ENCODE data around the gene TMEM141. TPM values are rescaled to one million over a fixed set of nuclear protein-coding genes. Genes with fewer than 3 reads are reported as not detected.

The TMEM141 gene
- total and polyA plus RNA-seq, 2 of the 8 experiments (the other 6 are each of a cell fraction or from before 2014, with no cell fraction given) = 51.1 to 137 TPM

- Histone ChIP-seq H4K5ac (ENCODE audit: insufficient read length, low read depth, low read length) (no peak overlapping the region), H2AK5ac (ENCODE audit: low read depth, low read length) (no peak overlapping the region), H3K14ac (ENCODE audit: insufficient read length) (no peak overlapping the region), H3K4me3 (ENCODE audit: extremely low read depth in 1 of 4, insufficient read depth in 2 of 4, low read depth in 3 of 4, low read length in 4 of 4) (no peak overlapping the region), H3K36me3 (ENCODE audit: control insufficient read depth in 2 of 4, insufficient read depth in 4 of 4, low read length in 3 of 4) (peaks cover 17 to 56% (median 41%) of the 10 kb centered on the region in 4 experiments), H3K4ac (replicated peaks; ENCODE audit: insufficient read length, low read depth, low read length) (no peak overlapping the region), H3K79me2 (ENCODE audit: control insufficient read depth in 1 of 2, insufficient read depth in 2 of 2, low read length in 2 of 2) (0 out of 4 replicates have a peak, but pooled peaks cover 0 to 4% of the 10 kb centered on the region in 2 experiments), H3K18ac (ENCODE audit: extremely low read depth, low read length) (no peak overlapping the region), H4K20me1 (replicated peaks in 1 of 2; ENCODE audit: control insufficient read depth in 1 of 2, insufficient read depth in 2 of 2, low read length in 2 of 2) (peaks cover 13 to 40% of the 10 kb centered on the region in 2 experiments), H4K8ac (ENCODE audit: extremely low read depth, insufficient read depth, low read length) (0 out of 2 replicates have a peak overlapping the region, but pooled peaks have one; percentile 51), H3K4me2 (ENCODE audit: insufficient read depth in 1 of 2, low read depth in 2 of 2, low read length in 2 of 2) (no peak overlapping the region), H3K9ac (replicated peaks in 1 of 4; ENCODE audit: extremely low read depth in 1 of 4, low read depth in 3 of 4, low read length in 3 of 4) (no peak overlapping the region), H3K23me2 (ENCODE audit: low read depth, low read length) (no peaks in the 10 kb centered on the region), H3K79me1 (ENCODE audit: low read depth, low read length) (peaks cover 11% of the 10 kb centered on the region), H2BK15ac (ENCODE audit: low read length) (no peak overlapping the region), H2BK5ac (ENCODE audit: low read depth, low read length) (no peak overlapping the region), H3K4me1 (replicated peaks in 1 of 4; ENCODE audit: control insufficient read depth in 3 of 4, insufficient read depth in 4 of 4, low read length in 3 of 4) (peaks cover 0 to 6% (median 3%) of the 10 kb centered on the region in 4 experiments; a peak in 3 of 7 replicates), H2AFZ (ENCODE audit: low read length) (no peak overlapping the region), H3K23ac (ENCODE audit: insufficient read length) (no peak overlapping the region), H2BK12ac (ENCODE audit: low read depth, low read length) (no peak overlapping the region), H3K9me3 (ENCODE audit: insufficient read depth in 2 of 2, low read depth in 1 of 2, low read length in 1 of 2) (no peaks in the 10 kb centered on the region), H2BK20ac (ENCODE audit: low read length) (no peak overlapping the region), H3K56ac (replicated peaks; ENCODE audit: insufficient read length, low read depth, low read length) (no peak overlapping the region), H4K91ac (replicated peaks; ENCODE audit: insufficient read length, low read length) (no peak overlapping the region), H3K27ac (ENCODE audit: low read depth, low read length) (no peak overlapping the region), H2BK120ac (replicated peaks; ENCODE audit: low read depth, low read length) (no peak overlapping the region), H3K27me3 (replicated peaks in 1 of 4; ENCODE audit: control insufficient read depth in 3 of 4, extremely low read depth in 1 of 4, insufficient read depth in 3 of 4, low read length in 3 of 4) (no peaks in the 10 kb centered on the region)
- FAIRE-seq (no peak), DNase-seq (ENCODE audit: low read depth in 1 of 2, low spot score in 2 of 2) (no peak)
- POLR2A ChIA-PET (ENCODE audit: partially characterized antibody) = interaction anchor here (0.8 to 1.5 kb wide), 4 partner anchors 8 to 18 kb away, joined by 3 to 5 read pairs (median 3); no protein-coding TSS in a partner anchor
- CTCF ChIA-PET (ENCODE audit: partially characterized antibody) = interaction anchor here (0.8 to 17.4 kb wide), 6 partner anchors 9 to 35 kb away, joined by 3 to 131 read pairs (median 4); partner anchors contain the start of gene AJM1
- WGBS, 2 experiments (ENCODE audit: extremely low coverage in 1 of 2, insufficient coverage in 1 of 2, insufficient read length in 1 of 2, insufficient replicate concordance in 2 of 2, low coverage in 1 of 2, low lambda C conversion rate in 2 of 2, missing lambda C conversion rate in 1 of 2) = 87% methylated on average over 23 of the region's 24 CpGs; no CpG with 5 or more reads in 1 of the 2 experiments
- TF ChIP-seq TCF12 (IDR thresholded peaks at IDR 0.05; ENCODE audit: low read depth, low read length) (no peak), RXRA (IDR thresholded peaks at IDR 0.05; ENCODE audit: insufficient read depth, low read depth, low read length) (no peak), RBBP5 (IDR thresholded peaks at IDR 0.05; ENCODE audit: borderline replicate concordance, low read depth, low read length) (no peak), KDM5A (IDR thresholded peaks at IDR 0.05; ENCODE audit: low read length) (no peak)
Measured at GRCh38 chr9:136826703-136827582, 35.8 kb downstream of the TMEM141 start.

Measured in H1 (cell line).